H1 (cell line): ENCODE data around the gene C5orf24. TPM values are rescaled to one million over a fixed set of nuclear protein-coding genes. Genes with fewer than 3 reads are reported as not detected.

ENCODE experiments used
- CTCF ChIA-PET: fragments of 300-600 bp; sonication (Branson Sonifier 250); formaldehyde crosslinking; loops from one replicate; lab custom pipeline; 2021; ENCODE audit not compliant: partially characterized antibody; lab: Charles Lee
- POLR2A ChIA-PET: fragments of 300-600 bp; sonication (Branson Sonifier 250); formaldehyde crosslinking; loops from one replicate; lab custom pipeline; 2021; ENCODE audit warnings: inconsistent platforms; ENCODE audit not compliant: partially characterized antibody; lab: Charles Lee
- DNase-seq, 2 experiments: peaks; one replicate each; pipeline versions ENCODE4 v3.0.0 to v3.0.0-alpha.2; 2010 to 2022; ENCODE audit warnings: low spot score in 2 of 2, low read depth in 1 of 2, mixed read lengths in 1 of 2
- FAIRE-seq: peaks from 2 replicates; lab custom pipeline; 2011; peaks lifted over from hg19 to GRCh38; lab: Jason Lieb, UNC
- H2AFZ ChIP-seq: 2 replicates; pipeline ENCODE4 v1.8.1; 2012; ENCODE audit warnings: low read length, inconsistent platforms
- H2AK5ac ChIP-seq: 2 replicates; pipeline ENCODE4 v1.6.1; 2013; ENCODE audit warnings: low read depth, low read length
- H2BK120ac ChIP-seq: replicated peaks from 2 replicates; pipeline ENCODE3; 2013; ENCODE audit warnings: low read depth, low read length, inconsistent platforms
- H2BK12ac ChIP-seq: 2 replicates; pipeline ENCODE4 v1.6.1; 2013; ENCODE audit warnings: low read depth, low read length
- H2BK15ac ChIP-seq: 2 replicates; pipeline ENCODE4 v1.6.1; 2013; ENCODE audit warnings: low read length
- H2BK20ac ChIP-seq: 2 replicates; pipeline ENCODE4 v1.6.1; 2013; ENCODE audit warnings: low read length
- H2BK5ac ChIP-seq: 2 replicates; pipeline ENCODE4 v1.6.1; 2013; ENCODE audit warnings: low read depth, low read length
- H3K14ac ChIP-seq: 2 replicates; pipeline ENCODE4 v1.6.1; 2013; ENCODE audit warnings: inconsistent platforms; ENCODE audit not compliant: insufficient read length
- H3K18ac ChIP-seq: 2 replicates; pipeline ENCODE4 v1.6.1; 2013; ENCODE audit warnings: low read length; ENCODE audit errors: extremely low read depth
- H3K23ac ChIP-seq: 2 replicates; pipeline ENCODE4 v1.6.1; 2013; ENCODE audit warnings: inconsistent platforms; ENCODE audit not compliant: insufficient read length
- H3K23me2 ChIP-seq: 2 replicates; pipeline ENCODE4 v1.6.1; 2013; ENCODE audit warnings: low read depth, low read length
- H3K27ac ChIP-seq: 2 replicates; pipeline ENCODE4 v1.6.1; 2011; ENCODE audit warnings: low read depth, low read length, inconsistent platforms
- H3K27me3 ChIP-seq, 4 experiments: replicated peaks in 1 of 4; 1 replicate in 1 of 4; 2 replicates in 3 of 4; pipeline versions ENCODE4 v1.6.1 to v1.8.1; 2011 to 2013; ENCODE audit warnings: low read length in 3 of 4, mild to moderate bottlenecking in 3 of 4, inconsistent platforms in 2 of 4, mixed read lengths in 2 of 4, moderate library complexity in 1 of 4; ENCODE audit not compliant: control insufficient read depth in 3 of 4, insufficient read depth in 3 of 4; ENCODE audit errors: extremely low read depth in 1 of 4
- H3K36me3 ChIP-seq, 4 experiments: 2 replicates each; pipeline versions ENCODE4 v1.6.1 to v1.8.1; 2011 to 2013; ENCODE audit warnings: mild to moderate bottlenecking in 4 of 4, low read length in 3 of 4, moderate library complexity in 2 of 4, control low read depth in 1 of 4, inconsistent platforms in 1 of 4; ENCODE audit not compliant: insufficient read depth in 4 of 4, control insufficient read depth in 2 of 4
- H3K4ac ChIP-seq: replicated peaks from 2 replicates; pipeline ENCODE3; 2013; ENCODE audit warnings: low read length, low read depth, mixed read lengths, inconsistent platforms; ENCODE audit not compliant: insufficient read length
- H3K4me1 ChIP-seq, 4 experiments: replicated peaks in 1 of 4; 1 replicate in 1 of 4; 2 replicates in 3 of 4; pipeline versions ENCODE4 v1.6.1 to v1.8.1; 2011 to 2013; ENCODE audit warnings: low read length in 3 of 4, inconsistent platforms in 2 of 4, mixed read lengths in 1 of 4; ENCODE audit not compliant: insufficient read depth in 4 of 4, control insufficient read depth in 3 of 4
- H3K4me2 ChIP-seq, 2 experiments: 2 replicates each; pipeline versions ENCODE4 v1.6.1 to v1.8.1; 2011 to 2013; ENCODE audit warnings: low read depth in 2 of 2, low read length in 2 of 2, control low read depth in 1 of 2, inconsistent platforms in 1 of 2, mild to moderate bottlenecking in 1 of 2; ENCODE audit not compliant: insufficient read depth in 1 of 2
- H3K4me3 ChIP-seq, 4 experiments: fragments of 200-600, 300-600 bp in 1 of 4; sonication (generic), shearing (Covaris generic), sonication (Bioruptor Twin) in 1 of 4; 2 replicates each; pipeline versions ENCODE4 v1.5.1 to v1.8.1; 2011 to 2016; ENCODE audit warnings: low read length in 4 of 4, low read depth in 3 of 4, control low read depth in 2 of 4, inconsistent platforms in 2 of 4, mild to moderate bottlenecking in 2 of 4, mixed read lengths in 1 of 4, moderate library complexity in 1 of 4; ENCODE audit not compliant: insufficient read depth in 2 of 4; ENCODE audit errors: extremely low read depth in 1 of 4
- H3K56ac ChIP-seq: replicated peaks from 2 replicates; pipeline ENCODE3; 2013; ENCODE audit warnings: low read depth, mild to moderate bottlenecking, mixed read lengths, low read length, inconsistent platforms; ENCODE audit not compliant: insufficient read length
- H3K79me1 ChIP-seq: 2 replicates; pipeline ENCODE4 v1.6.1; 2013; ENCODE audit warnings: low read depth, low read length, control low read depth
- H3K79me2 ChIP-seq, 2 experiments: 2 replicates each; pipeline versions ENCODE4 v1.6.1 to v1.8.1; 2012 to 2013; ENCODE audit warnings: low read length in 2 of 2, mild to moderate bottlenecking in 2 of 2, inconsistent platforms in 1 of 2; ENCODE audit not compliant: insufficient read depth in 2 of 2, control insufficient read depth in 1 of 2
- H3K9ac ChIP-seq, 4 experiments: replicated peaks in 1 of 4; 1 replicate in 1 of 4; 2 replicates in 3 of 4; pipeline versions ENCODE4 v1.6.1 to v1.8.1; 2011 to 2013; ENCODE audit warnings: low read depth in 3 of 4, low read length in 3 of 4, control low read depth in 2 of 4, mild to moderate bottlenecking in 2 of 4, moderate library complexity in 2 of 4, inconsistent platforms in 1 of 4; ENCODE audit errors: extremely low read depth in 1 of 4
- H3K9me3 ChIP-seq, 2 experiments: 2 replicates each; pipeline versions ENCODE4 v1.6.1 to v1.8.1; 2012 to 2013; ENCODE audit warnings: mild to moderate bottlenecking in 2 of 2, moderate library complexity in 2 of 2, control low read depth in 1 of 2, inconsistent platforms in 1 of 2, low read depth in 1 of 2, low read length in 1 of 2, mixed read lengths in 1 of 2; ENCODE audit not compliant: insufficient read depth in 2 of 2
- H4K20me1 ChIP-seq, 2 experiments: replicated peaks in 1 of 2; 2 replicates each; pipeline versions ENCODE3 to v1.8.1; 2011 to 2013; ENCODE audit warnings: inconsistent platforms in 2 of 2, low read length in 2 of 2, mild to moderate bottlenecking in 1 of 2; ENCODE audit not compliant: insufficient read depth in 2 of 2, control insufficient read depth in 1 of 2
- H4K5ac ChIP-seq: 2 replicates; pipeline ENCODE4 v1.6.1; 2013; ENCODE audit warnings: low read length, low read depth, mixed read lengths, inconsistent platforms; ENCODE audit not compliant: insufficient read length
- H4K8ac ChIP-seq: 2 replicates; pipeline ENCODE4 v1.8.0; 2013; ENCODE audit warnings: mild to moderate bottlenecking, moderate library complexity, low read length, inconsistent platforms; ENCODE audit not compliant: insufficient read depth; ENCODE audit errors: extremely low read depth
- H4K91ac ChIP-seq: replicated peaks from 2 replicates; pipeline ENCODE3; 2013; ENCODE audit warnings: low read length, mixed read lengths, inconsistent platforms; ENCODE audit not compliant: insufficient read length
- CBX8 ChIP-seq: fragments of 300-800, 300-1000 bp; sonication (generic); IDR thresholded peaks from 2 replicates; pipeline ENCODE4 v1.7.1; 2016; ENCODE audit warnings: low read depth, low read length, borderline replicate concordance
- GABPA ChIP-seq: IDR thresholded peaks from 2 replicates; pipeline ENCODE4 v1.6.1; 2011; ENCODE audit warnings: mild to moderate bottlenecking, low read length, moderate library complexity, borderline replicate concordance; ENCODE audit not compliant: insufficient read depth
- GTF2F1 ChIP-seq: IDR thresholded peaks from 2 replicates; pipeline ENCODE4 v1.6.1; 2012; ENCODE audit warnings: low read depth, low read length, improper control_type of control experiment, borderline replicate concordance
- JUND ChIP-seq: IDR thresholded peaks from 2 replicates; pipeline ENCODE4 v1.6.1; 2011; ENCODE audit warnings: mild to moderate bottlenecking, improper control_type of control experiment, low read length
- NANOG ChIP-seq: IDR thresholded peaks from 2 replicates; pipeline ENCODE4 v1.6.1; 2011; ENCODE audit warnings: low read length, low read depth, mild to moderate bottlenecking, inconsistent platforms; ENCODE audit not compliant: insufficient read depth, poor library complexity, severe bottlenecking
- POU5F1 ChIP-seq: IDR thresholded peaks from 2 replicates; pipeline ENCODE4 v1.6.1; 2011; ENCODE audit warnings: low read depth, mild to moderate bottlenecking, low read length, moderate library complexity
- RFX5 ChIP-seq: IDR thresholded peaks from 2 replicates; pipeline ENCODE4 v1.6.1; 2011; ENCODE audit warnings: low read depth, low read length, improper control_type of control experiment, borderline replicate concordance
- RNF2 ChIP-seq: fragments of 200-900, 300-1000 bp; sonication (generic); IDR thresholded peaks from 2 replicates; pipeline ENCODE4 v1.7.1; 2016; ENCODE audit warnings: borderline replicate concordance, low read depth, mild to moderate bottlenecking, antibody characterized with exemption, low read length; ENCODE audit not compliant: poor library complexity, severe bottlenecking; ENCODE audit errors: missing control alignments
- SAP30 ChIP-seq: fragments of 300-600 bp; sonication (generic); IDR thresholded peaks from 2 replicates; pipeline ENCODE4 v1.7.1; 2012; ENCODE audit warnings: low read length, moderate library complexity, mild to moderate bottlenecking, inconsistent platforms; ENCODE audit not compliant: insufficient read depth, insufficient replicate concordance
- ZNF274 ChIP-seq: IDR thresholded peaks from 2 replicates; pipeline ENCODE4 v1.7.0; 2012; ENCODE audit warnings: low read length, borderline replicate concordance; ENCODE audit errors: extremely low read depth
- WGBS, 2 experiments: shearing (Covaris generic) in 1 of 2; methylation state at CpG; one replicate each; pipeline versions ENCODE4 v1.1.6 to v1.1.7; 2013 to 2015; ENCODE audit warnings: low lambda C conversion rate in 2 of 2, mixed read lengths in 2 of 2, inconsistent platforms in 1 of 2, low coverage in 1 of 2, missing lambda C conversion rate in 1 of 2; ENCODE audit not compliant: insufficient replicate concordance in 2 of 2, insufficient coverage in 1 of 2, insufficient read length in 1 of 2; ENCODE audit errors: extremely low coverage in 1 of 2, missing lambda C conversion rate in 1 of 2; 5-methylcytosine and 5-hydroxymethylcytosine counted together
- polyA plus RNA-seq, 7 experiments: library from polyadenylated mRNA; depleted of rRNA in 3 of 7; stranded (reverse) in 5 of 7; unstranded in 2 of 7; fragments of >200 nt in 5 of 7; fragments of 200-250 nt in 2 of 7; gene quantifications; 1 replicate in 5 of 7; 2 replicates in 1 of 7; 4 replicates in 1 of 7; pipeline versions ENCODE4 v1.2.1 to v1.2.3, GENCODE V29; 2011 to 2013; ENCODE audit warnings: missing spikeins in 2 of 7, mixed read lengths in 2 of 7
- total RNA-seq: library from RNA; stranded (reverse); fragmentation: NEBNext Ultra II Directional; extraction: Animal tissue kit (Norgen Biotek cat#: 25700); gene quantifications from 2 replicates; pipeline ENCODE4 v1.2.1, GENCODE V29; 2021
- TF ChIP-seq, protein P1 (sequence below): IDR thresholded peaks from 2 replicates; pipeline ENCODE4 v1.6.1; 2012; ENCODE audit warnings: low read length, inconsistent platforms

Gene C5orf24
- total and polyA plus RNA-seq, 2 of the 8 experiments (the other 6 are each of a cell fraction or from before 2014, with no cell fraction given) = 11.1 to 20.2 TPM

DNA sequence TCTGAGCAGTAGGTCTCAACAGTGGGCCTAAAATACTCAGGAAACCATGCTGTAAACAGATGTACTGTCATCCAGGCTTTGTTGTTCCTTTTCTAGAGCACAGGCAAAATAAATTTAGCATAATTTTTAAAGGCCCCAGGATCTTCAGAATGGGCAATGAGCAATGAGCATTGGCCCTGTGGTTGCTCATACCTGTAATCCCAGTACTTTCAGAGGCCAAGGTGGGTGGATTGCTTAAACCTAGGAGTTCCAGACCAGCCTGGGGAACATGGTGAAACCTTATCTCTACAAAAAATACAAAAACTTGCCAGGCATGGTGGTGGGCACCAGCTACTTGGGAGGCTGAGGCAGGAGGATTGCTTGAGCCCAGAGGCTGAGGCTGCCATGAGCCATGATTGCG is 45.7 kb downstream of the C5orf24 start:
- Histone ChIP-seq H2BK20ac (no peak overlapping the region), H3K23me2 (no peaks in the 10 kb centered on the region), H2BK5ac (no peak overlapping the region), H4K20me1 (peaks cover 0 to 1% of the 10 kb centered on the region in 2 experiments), H3K14ac (no peak overlapping the region), H3K36me3 (0 out of 8 replicates have a peak, but pooled peaks cover 0 to 3% (median 0%) of the 10 kb centered on the region in 4 experiments), H2BK15ac (no peak overlapping the region), H3K18ac (no peak overlapping the region), H3K79me2 (no peaks in the 10 kb centered on the region; a peak in 1 of 4 replicates), H2BK12ac (no peak overlapping the region), H4K5ac (no peak overlapping the region), H2BK120ac (no peak overlapping the region), H3K4ac (no peak overlapping the region), H2AK5ac (no peak overlapping the region), H4K8ac (no peak overlapping the region), H3K23ac (no peak overlapping the region), H4K91ac (no peak overlapping the region), H3K79me1 (no peaks in the 10 kb centered on the region; the same call in 1 of the 2 replicates), H3K4me3 (no peak overlapping the region), H3K4me1 (peaks cover 0 to 4% (median 0%) of the 10 kb centered on the region in 4 experiments; a peak in 2 of 7 replicates), H3K56ac (no peak overlapping the region), H3K9ac (no peak overlapping the region), H3K4me2 (no peak overlapping the region), H3K27ac (no peak overlapping the region), H3K9me3 (no peaks in the 10 kb centered on the region), H2AFZ (no peak overlapping the region), H3K27me3 (no peaks in the 10 kb centered on the region)
- ChIA-PET POLR2A (interaction anchor here (0.6 to 3.2 kb wide), 5 partner anchors 10 to 44 kb away, joined by 4 to 13 read pairs (median 4); partner anchors contain the start of genes PCBD2 and TXNDC15), CTCF (interaction anchor here (1.2 to 3.1 kb wide), 2 partner anchors 12 to 15 kb away, joined by 3 to 18 read pairs; partner anchors contain the start of gene PCBD2)
- no peak for FAIRE-seq
- WGBS, 2 experiments = 90% methylated on average over 1 of the region's 1 CpG; no CpG with 5 or more reads in 1 of the 2 experiments
- DNase-seq = no peak
- TF ChIP-seq RFX5 (no peak), SAP30 (no peak), CBX8 (no peak), GTF2F1 (no peak), POU5F1 (no peak), NANOG (no peak), RNF2 (no peak), GABPA (no peak), ZNF274 (no peak), JUND (no peak)
- TF ChIP-seq, protein P1, sequence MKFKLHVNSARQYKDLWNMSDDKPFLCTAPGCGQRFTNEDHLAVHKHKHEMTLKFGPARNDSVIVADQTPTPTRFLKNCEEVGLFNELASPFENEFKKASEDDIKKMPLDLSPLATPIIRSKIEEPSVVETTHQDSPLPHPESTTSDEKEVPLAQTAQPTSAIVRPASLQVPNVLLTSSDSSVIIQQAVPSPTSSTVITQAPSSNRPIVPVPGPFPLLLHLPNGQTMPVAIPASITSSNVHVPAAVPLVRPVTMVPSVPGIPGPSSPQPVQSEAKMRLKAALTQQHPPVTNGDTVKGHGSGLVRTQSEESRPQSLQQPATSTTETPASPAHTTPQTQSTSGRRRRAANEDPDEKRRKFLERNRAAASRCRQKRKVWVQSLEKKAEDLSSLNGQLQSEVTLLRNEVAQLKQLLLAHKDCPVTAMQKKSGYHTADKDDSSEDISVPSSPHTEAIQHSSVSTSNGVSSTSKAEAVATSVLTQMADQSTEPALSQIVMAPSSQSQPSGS = no peak
